Measurements from ENCODE around the gene KCNJ12.

The KCNJ12 gene

GRCh38 chr17:21369395-21369794, 6.8 kb upstream of the KCNJ12 start:
- DNase-seq (ENCODE audit: insufficient read length, low spot score) (no peak), FAIRE-seq (no peak)
- TF ChIP-seq POLR2A (IDR thresholded peaks at IDR 0.05; ENCODE audit: low read depth, low read length), result no peak

GRCh38 chr17:21370430-21370829, 5.7 kb upstream of the KCNJ12 start:
- DNase-seq (ENCODE audit: insufficient read length, low spot score) (no peak), FAIRE-seq (no peak)
- TF ChIP-seq POLR2A (IDR thresholded peaks at IDR 0.05; ENCODE audit: low read depth, low read length), result no peak

- DNase-seq (ENCODE audit: insufficient read length, low spot score) (no peak), FAIRE-seq (no peak)
- TF ChIP-seq POLR2A (IDR thresholded peaks at IDR 0.05; ENCODE audit: low read depth, low read length), result no peak
Measured at GRCh38 chr17:21371511-21372081, 4.6 kb upstream of the KCNJ12 start.

DNA sequence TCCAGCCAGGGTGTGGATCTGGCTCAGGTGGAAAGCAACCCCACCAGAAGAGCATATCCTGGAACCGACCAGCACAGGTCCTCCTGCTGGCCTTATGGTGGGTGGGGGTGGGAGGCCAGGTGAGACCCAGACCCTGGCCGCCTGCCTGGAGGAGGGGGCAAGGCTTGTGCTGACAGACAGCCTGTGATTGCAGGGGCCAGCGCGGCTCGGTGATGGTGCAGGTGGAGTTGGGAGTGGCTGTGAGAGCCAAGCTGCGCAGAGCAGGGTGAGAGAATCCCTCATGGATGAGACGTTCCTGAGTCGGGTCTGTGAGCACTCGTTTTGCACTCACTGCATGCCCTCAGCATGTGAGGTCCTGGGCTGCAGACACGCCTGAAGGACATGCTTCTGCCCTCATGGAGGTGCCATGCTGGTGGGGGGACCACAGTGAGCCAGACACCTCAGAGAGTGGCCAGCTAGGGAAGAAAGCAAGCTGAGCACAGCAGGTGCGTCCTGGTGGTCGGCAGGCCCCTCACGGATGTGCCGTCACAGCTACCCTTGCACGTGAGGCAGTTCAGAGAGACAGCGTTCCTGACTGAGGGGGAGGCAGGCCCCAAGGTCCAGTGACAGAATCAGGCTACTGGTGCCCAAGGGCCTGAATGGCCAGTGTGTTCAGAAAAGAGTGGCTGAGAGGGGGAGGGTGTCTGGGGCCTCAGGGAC, 3.8 kb upstream of the KCNJ12 start:
- DNase-seq (ENCODE audit: insufficient read length, low spot score) (no peak), FAIRE-seq (no peak)
- no peak for TF ChIP-seq POLR2A (IDR thresholded peaks at IDR 0.05; ENCODE audit: low read depth, low read length)

DNA sequence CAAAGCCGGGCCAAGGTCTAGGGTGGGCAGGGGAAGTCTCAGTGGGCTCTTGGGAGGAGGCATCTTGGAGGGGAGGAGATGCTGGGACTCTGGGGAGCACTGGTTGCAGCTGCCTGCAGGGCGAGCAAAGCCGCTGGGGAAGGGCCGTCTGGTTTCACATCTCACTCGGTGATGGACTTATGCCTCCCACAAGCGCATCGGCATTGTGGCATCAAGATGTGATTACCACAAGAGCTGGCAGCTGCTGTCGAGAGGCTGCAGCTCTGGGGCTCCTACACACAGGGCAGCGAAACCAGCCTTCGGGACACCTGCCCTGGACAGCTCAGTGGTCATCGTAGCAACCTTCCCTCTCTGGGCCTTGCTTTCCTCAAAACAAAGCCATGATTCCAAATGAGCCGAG, 3.1 kb upstream of the KCNJ12 start:
- DNase-seq (ENCODE audit: insufficient read length, low spot score) (no peak), FAIRE-seq (no peak)
- no peak for TF ChIP-seq POLR2A (IDR thresholded peaks at IDR 0.05; ENCODE audit: low read depth, low read length)

DNA sequence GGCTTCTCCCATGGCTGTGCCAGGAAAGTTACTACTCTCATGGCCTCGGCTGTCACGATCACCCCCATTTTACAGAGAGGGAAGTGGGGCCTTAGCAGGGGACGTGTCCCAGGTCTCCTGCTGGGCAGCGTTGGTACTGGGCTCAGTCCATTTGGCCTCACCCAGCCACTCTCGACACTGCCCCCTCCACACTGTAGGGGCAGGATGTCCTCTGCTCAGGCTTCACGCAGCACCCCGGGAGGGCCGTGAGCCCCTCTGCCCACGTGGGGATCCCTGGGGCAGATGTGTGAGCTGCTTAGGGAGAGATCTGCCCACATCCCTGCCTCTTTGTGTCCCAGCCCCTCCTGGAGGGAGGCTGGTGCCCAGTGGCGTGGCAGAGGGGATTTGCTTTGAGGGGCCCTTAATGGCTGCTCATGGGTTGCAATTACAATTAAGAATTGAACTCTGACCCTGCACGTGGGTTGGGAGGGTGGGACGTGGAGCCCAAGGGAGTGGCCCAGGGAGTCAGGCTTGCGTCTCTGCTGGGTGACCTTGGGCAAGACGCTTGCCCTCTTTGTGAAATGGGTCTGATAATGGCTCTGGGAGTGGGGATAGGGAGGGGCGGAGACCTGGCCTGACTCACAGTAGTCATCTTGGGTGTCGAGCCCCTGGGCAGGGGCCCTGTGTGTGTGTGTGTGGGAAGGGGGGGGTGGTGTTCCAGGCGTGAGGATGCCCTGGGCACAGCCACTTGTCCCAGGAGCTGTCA, 2.3 kb upstream of the KCNJ12 start:
- no peak for FAIRE-seq
- no peak for TF ChIP-seq POLR2A (IDR thresholded peaks at IDR 0.05; ENCODE audit: low read depth, low read length)
- DNase-seq (ENCODE audit: insufficient read length, low spot score), result no peak

GRCh38 chr17:21374441-21375161, 1.6 kb upstream of the KCNJ12 start:
- DNase-seq (ENCODE audit: insufficient read length, low spot score), result peak; percentile 68
- no peak for TF ChIP-seq POLR2A (IDR thresholded peaks at IDR 0.05; ENCODE audit: low read depth, low read length)
- no peak for FAIRE-seq

DNA sequence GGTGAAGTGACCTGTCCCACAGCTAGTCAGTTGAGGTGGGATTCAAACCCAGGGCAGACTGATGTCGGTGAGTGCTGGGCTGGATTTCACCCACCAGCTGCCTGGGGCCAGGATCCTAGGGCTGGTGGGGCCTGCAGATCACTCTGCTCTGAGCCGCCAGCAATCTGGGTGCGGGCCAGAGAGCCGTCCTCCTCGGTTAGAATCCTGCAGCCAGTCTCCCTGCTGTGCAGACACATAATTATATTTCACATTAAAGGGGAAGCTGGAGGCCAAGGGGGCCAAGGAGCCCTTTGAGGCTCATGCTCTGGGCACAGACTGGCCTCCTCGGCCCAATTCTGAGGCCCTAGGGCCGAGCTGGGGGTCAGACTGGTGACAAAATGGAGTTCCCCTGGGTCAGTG, 996 bp upstream of the KCNJ12 start:
- TF ChIP-seq POLR2A (IDR thresholded peaks at IDR 0.05; ENCODE audit: low read depth, low read length), result no peak
- DNase-seq (ENCODE audit: insufficient read length, low spot score) (no peak), FAIRE-seq (no peak)

DNA sequence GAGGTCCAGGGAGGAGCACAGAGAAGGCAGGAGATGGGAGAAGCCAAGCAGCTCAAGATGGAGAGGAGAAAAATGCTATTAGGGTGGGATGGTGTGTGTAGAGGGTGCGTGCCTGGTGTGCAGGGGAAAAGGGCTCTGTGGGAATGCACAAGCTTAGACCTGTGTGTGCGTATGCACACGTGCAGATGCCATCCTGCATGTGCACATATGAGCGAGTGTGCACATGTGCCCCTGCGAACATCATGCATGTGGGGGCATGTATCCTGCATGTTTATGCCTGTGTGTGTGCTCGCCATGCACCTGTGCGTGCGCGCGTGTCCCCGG, 438 bp upstream of the KCNJ12 start:
- DNase-seq (ENCODE audit: insufficient read length, low spot score) (no peak), FAIRE-seq (no peak)
- TF ChIP-seq POLR2A (IDR thresholded peaks at IDR 0.05; ENCODE audit: low read depth, low read length), result no peak

GRCh38 chr17:21376759-21377690, 868 bp downstream of the KCNJ12 start:
- DNase-seq (ENCODE audit: insufficient read length, low spot score) (no peak), FAIRE-seq (no peak)
- TF ChIP-seq POLR2A (IDR thresholded peaks at IDR 0.05; ENCODE audit: low read depth, low read length), result no peak

GRCh38 chr17:21377705-21378396, 1.7 kb downstream of the KCNJ12 start:
- FAIRE-seq (no peak), DNase-seq (ENCODE audit: insufficient read length, low spot score) (no peak)

DNA sequence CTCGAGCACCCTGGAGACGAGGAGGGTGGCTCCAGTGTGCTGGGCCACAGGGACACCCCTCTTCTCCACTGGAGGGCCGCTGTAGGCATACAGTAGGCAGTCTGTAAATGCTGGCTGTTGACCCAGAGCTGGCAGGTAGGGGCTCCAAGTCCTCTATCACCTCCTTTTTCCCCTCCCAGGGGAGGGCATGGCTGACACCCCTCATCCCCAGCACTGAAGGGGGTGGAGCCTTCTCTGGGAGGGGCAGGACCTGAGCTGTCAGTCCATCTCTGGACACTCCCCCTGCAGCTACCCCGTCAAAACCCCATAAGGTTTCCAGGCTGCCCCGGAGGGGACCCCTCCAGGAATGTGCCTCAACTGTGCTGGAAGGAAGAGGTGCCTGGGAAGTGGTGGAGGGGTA, 2.4 kb downstream of the KCNJ12 start:
- DNase-seq (ENCODE audit: insufficient read length, low spot score) (no peak), FAIRE-seq (no peak)
- no peak for TF ChIP-seq POLR2A (IDR thresholded peaks at IDR 0.05; ENCODE audit: low read depth, low read length)

More at GRCh38 chr17:21377705-21378396, 1.7 kb downstream of the KCNJ12 start:
- TF ChIP-seq POLR2A (IDR thresholded peaks at IDR 0.05; ENCODE audit: low read depth, low read length), result no peak

Data from H54 (cell line).